ENCODE measurements around the gene LTBP3.

LTBP3 gene

DNA sequence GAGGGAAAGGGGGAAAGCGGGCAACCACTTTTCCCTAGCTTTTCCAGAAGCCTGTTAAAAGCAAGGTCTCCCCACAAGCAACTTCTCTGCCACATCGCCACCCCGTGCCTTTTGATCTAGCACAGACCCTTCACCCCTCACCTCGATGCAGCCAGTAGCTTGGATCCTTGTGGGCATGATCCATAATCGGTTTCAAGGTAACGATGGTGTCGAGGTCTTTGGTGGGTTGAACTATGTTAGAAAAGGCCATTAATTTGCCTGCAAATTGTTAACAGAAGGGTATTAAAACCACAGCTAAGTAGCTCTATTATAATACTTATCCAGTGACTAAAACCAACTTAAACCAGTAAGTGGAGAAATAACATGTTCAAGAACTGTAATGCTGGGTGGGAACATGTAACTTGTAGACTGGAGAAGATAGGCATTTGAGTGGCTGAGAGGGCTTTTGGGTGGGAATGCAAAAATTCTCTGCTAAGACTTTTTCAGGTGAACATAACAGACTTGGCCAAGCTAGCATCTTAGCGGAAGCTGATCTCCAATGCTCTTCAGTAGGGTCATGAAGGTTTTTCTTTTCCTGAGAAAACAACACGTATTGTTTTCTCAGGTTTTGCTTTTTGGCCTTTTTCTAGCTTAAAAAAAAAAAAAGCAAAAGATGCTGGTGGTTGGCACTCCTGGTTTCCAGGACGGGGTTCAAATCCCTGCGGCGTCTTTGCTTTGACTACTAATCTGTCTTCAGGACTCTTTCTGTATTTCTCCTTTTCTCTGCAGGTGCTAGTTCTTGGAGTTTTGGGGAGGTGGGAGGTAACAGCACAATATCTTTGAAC lies 52.5 kb downstream of the LTBP3 start:
- no peak overlapping the region for H4K8ac ChIP-seq (ENCODE audit: low read depth, low read length)
- H3K79me2 ChIP-seq (ENCODE audit: control insufficient read depth, insufficient read depth, low read length) = peaks cover 59% of the 10 kb centered on the region
- H3K27ac ChIP-seq (ENCODE audit: low read depth, low read length) = no peak overlapping the region
- no peak overlapping the region for H4K5ac ChIP-seq (ENCODE audit: low read length)
- H3K9ac ChIP-seq (ENCODE audit: low read length) = peak overlapping the region; percentile 23
- no peaks in the 10 kb centered on the region for H3K4me1 ChIP-seq (ENCODE audit: control insufficient read depth, low read depth, low read length)
- no peak overlapping the region for H2AK5ac ChIP-seq (ENCODE audit: low read length)
- H3K23ac ChIP-seq (ENCODE audit: low read length) = no peak overlapping the region
- H3K18ac ChIP-seq (ENCODE audit: low read length) = no peak overlapping the region
- peak overlapping the region; percentile 23 for H3K4me2 ChIP-seq (ENCODE audit: low read length)
- H3K27me3 ChIP-seq (ENCODE audit: insufficient read depth, low read length, poor library complexity) = no peaks in the 10 kb centered on the region
- no peak overlapping the region for H3K4me3 ChIP-seq (ENCODE audit: low read length)
- no peaks in the 10 kb centered on the region for H3K79me1 ChIP-seq (ENCODE audit: low read length)
- H2BK15ac ChIP-seq (replicated peaks; ENCODE audit: low read depth) = no peak overlapping the region
- no peak overlapping the region for H3K4ac ChIP-seq (ENCODE audit: low read depth, low read length)
- no peak overlapping the region for H2BK5ac ChIP-seq (ENCODE audit: low read length)
- H3K56ac ChIP-seq (ENCODE audit: low read length) = no peak overlapping the region
- WGBS (ENCODE audit: extremely low coverage, insufficient coverage, low lambda C conversion rate) = no CpG with 5 or more reads among the region's 12 CpGs
- H2BK120ac ChIP-seq (ENCODE audit: low read depth, low read length) = no peak overlapping the region
- peaks cover 19% of the 10 kb centered on the region for H3K36me3 ChIP-seq (ENCODE audit: control insufficient read depth, insufficient read depth, low read length)
- peak; percentile 22 for DNase-seq

DNA sequence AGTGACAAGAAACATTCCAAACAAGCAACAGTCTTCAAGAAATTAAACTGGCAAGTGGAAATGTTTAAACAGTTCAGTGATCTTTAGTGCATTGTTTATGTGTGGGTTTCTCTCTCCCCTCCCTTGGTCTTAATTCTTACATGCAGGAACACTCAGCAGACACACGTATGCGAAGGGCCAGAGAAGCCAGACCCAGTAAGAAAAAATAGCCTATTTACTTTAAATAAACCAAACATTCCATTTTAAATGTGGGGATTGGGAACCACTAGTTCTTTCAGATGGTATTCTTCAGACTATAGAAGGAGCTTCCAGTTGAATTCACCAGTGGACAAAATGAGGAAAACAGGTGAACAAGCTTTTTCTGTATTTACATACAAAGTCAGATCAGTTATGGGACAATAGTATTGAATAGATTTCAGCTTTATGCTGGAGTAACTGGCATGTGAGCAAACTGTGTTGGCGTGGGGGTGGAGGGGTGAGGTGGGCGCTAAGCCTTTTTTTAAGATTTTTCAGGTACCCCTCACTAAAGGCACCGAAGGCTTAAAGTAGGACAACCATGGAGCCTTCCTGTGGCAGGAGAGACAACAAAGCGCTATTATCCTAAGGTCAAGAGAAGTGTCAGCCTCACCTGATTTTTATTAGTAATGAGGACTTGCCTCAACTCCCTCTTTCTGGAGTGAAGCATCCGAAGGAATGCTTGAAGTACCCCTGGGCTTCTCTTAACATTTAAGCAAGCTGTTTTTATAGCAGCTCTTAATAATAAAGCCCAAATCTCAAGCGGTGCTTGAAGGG lies 53.3 kb downstream of the LTBP3 start:
- Histone ChIP-seq H3K79me1 (ENCODE audit: low read length) (no peaks in the 10 kb centered on the region), H3K79me2 (ENCODE audit: control insufficient read depth, insufficient read depth, low read length) (peaks cover 67% of the 10 kb centered on the region), H3K4me1 (ENCODE audit: control insufficient read depth, low read depth, low read length) (no peaks in the 10 kb centered on the region), H3K23ac (ENCODE audit: low read length) (no peak overlapping the region), H4K8ac (ENCODE audit: low read depth, low read length) (no peak overlapping the region), H3K4ac (ENCODE audit: low read depth, low read length) (no peak overlapping the region), H3K27ac (ENCODE audit: low read depth, low read length) (no peak overlapping the region), H3K56ac (ENCODE audit: low read length) (no peak overlapping the region), H3K4me3 (ENCODE audit: low read length) (no peak overlapping the region), H2BK5ac (ENCODE audit: low read length) (no peak overlapping the region), H2BK15ac (replicated peaks; ENCODE audit: low read depth) (no peak overlapping the region), H4K5ac (ENCODE audit: low read length) (no peak overlapping the region), H3K18ac (ENCODE audit: low read length) (no peak overlapping the region), H3K36me3 (ENCODE audit: control insufficient read depth, insufficient read depth, low read length) (peaks cover 19% of the 10 kb centered on the region), H3K9ac (ENCODE audit: low read length) (peak overlapping the region; percentile 21), H3K27me3 (ENCODE audit: insufficient read depth, low read length, poor library complexity) (no peaks in the 10 kb centered on the region), H3K4me2 (ENCODE audit: low read length) (peak overlapping the region; percentile 15), H2AK5ac (ENCODE audit: low read length) (no peak overlapping the region), H2BK120ac (ENCODE audit: low read depth, low read length) (no peak overlapping the region)
- no CpG with 5 or more reads among the region's 8 CpGs for WGBS (ENCODE audit: extremely low coverage, insufficient coverage, low lambda C conversion rate)
- peak; percentile 10 for DNase-seq

DNA sequence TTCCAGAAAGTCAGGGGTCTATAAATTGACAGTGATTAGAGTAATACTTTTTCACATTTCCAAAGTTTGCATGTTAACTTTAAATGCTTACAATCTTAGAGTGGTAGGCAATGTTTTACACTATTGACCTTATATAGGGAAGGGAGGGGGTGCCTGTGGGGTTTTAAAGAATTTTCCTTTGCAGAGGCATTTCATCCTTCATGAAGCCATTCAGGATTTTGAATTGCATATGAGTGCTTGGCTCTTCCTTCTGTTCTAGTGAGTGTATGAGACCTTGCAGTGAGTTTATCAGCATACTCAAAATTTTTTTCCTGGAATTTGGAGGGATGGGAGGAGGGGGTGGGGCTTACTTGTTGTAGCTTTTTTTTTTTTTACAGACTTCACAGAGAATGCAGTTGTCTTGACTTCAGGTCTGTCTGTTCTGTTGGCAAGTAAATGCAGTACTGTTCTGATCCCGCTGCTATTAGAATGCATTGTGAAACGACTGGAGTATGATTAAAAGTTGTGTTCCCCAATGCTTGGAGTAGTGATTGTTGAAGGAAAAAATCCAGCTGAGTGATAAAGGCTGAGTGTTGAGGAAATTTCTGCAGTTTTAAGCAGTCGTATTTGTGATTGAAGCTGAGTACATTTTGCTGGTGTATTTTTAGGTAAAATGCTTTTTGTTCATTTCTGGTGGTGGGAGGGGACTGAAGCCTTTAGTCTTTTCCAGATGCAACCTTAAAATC lies 54.0 kb downstream of the LTBP3 start:
- DNase-seq = peak; percentile 68
- no peak overlapping the region for H4K5ac ChIP-seq (ENCODE audit: low read length)
- no peaks in the 10 kb centered on the region for H3K79me1 ChIP-seq (ENCODE audit: low read length)
- no peak overlapping the region for H3K18ac ChIP-seq (ENCODE audit: low read length)
- peak overlapping the region; percentile 49 for H3K4me2 ChIP-seq (ENCODE audit: low read length)
- H2BK15ac ChIP-seq (replicated peaks; ENCODE audit: low read depth) = no peak overlapping the region
- H3K4me3 ChIP-seq (ENCODE audit: low read length) = peak overlapping the region; percentile 18
- no CpG with 5 or more reads among the region's 3 CpGs for WGBS (ENCODE audit: extremely low coverage, insufficient coverage, low lambda C conversion rate)
- no peak overlapping the region for H3K23ac ChIP-seq (ENCODE audit: low read length)
- H3K36me3 ChIP-seq (ENCODE audit: control insufficient read depth, insufficient read depth, low read length) = peaks cover 19% of the 10 kb centered on the region
- H4K8ac ChIP-seq (ENCODE audit: low read depth, low read length) = no peak overlapping the region
- H2BK5ac ChIP-seq (ENCODE audit: low read length) = no peak overlapping the region
- H3K9ac ChIP-seq (ENCODE audit: low read length) = peak overlapping the region; percentile 61
- no peak overlapping the region for H3K27ac ChIP-seq (ENCODE audit: low read depth, low read length)
- H2AK5ac ChIP-seq (ENCODE audit: low read length) = no peak overlapping the region
- H2BK120ac ChIP-seq (ENCODE audit: low read depth, low read length) = no peak overlapping the region
- H3K79me2 ChIP-seq (ENCODE audit: control insufficient read depth, insufficient read depth, low read length) = peaks cover 70% of the 10 kb centered on the region
- peak overlapping the region; percentile 43 for H3K56ac ChIP-seq (ENCODE audit: low read length)
- H3K4ac ChIP-seq (ENCODE audit: low read depth, low read length) = no peak overlapping the region
- no peaks in the 10 kb centered on the region for H3K27me3 ChIP-seq (ENCODE audit: insufficient read depth, low read length, poor library complexity)
- no peaks in the 10 kb centered on the region for H3K4me1 ChIP-seq (ENCODE audit: control insufficient read depth, low read depth, low read length)

DNA sequence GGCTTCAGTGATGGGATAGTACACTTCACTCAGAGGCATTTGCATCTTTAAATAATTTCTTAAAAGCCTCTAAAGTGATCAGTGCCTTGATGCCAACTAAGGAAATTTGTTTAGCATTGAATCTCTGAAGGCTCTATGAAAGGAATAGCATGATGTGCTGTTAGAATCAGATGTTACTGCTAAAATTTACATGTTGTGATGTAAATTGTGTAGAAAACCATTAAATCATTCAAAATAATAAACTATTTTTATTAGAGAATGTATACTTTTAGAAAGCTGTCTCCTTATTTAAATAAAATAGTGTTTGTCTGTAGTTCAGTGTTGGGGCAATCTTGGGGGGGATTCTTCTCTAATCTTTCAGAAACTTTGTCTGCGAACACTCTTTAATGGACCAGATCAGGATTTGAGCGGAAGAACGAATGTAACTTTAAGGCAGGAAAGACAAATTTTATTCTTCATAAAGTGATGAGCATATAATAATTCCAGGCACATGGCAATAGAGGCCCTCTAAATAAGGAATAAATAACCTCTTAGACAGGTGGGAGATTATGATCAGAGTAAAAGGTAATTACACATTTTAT lies 54.7 kb downstream of the LTBP3 start:
- no peak overlapping the region for H2BK5ac ChIP-seq (ENCODE audit: low read length)
- no CpG with 5 or more reads among the region's 3 CpGs for WGBS (ENCODE audit: extremely low coverage, insufficient coverage, low lambda C conversion rate)
- peak overlapping the region; percentile 76 for H3K9ac ChIP-seq (ENCODE audit: low read length)
- H4K5ac ChIP-seq (ENCODE audit: low read length) = no peak overlapping the region
- no peak overlapping the region for H2BK120ac ChIP-seq (ENCODE audit: low read depth, low read length)
- peaks cover 19% of the 10 kb centered on the region for H3K36me3 ChIP-seq (ENCODE audit: control insufficient read depth, insufficient read depth, low read length)
- H3K4me1 ChIP-seq (ENCODE audit: control insufficient read depth, low read depth, low read length) = peaks cover under 1% of the 10 kb centered on the region
- H3K4me3 ChIP-seq (ENCODE audit: low read length) = peak overlapping the region; percentile 74
- H3K79me1 ChIP-seq (ENCODE audit: low read length) = no peaks in the 10 kb centered on the region
- no peak for DNase-seq
- no peak overlapping the region for H3K4ac ChIP-seq (ENCODE audit: low read depth, low read length)
- H3K18ac ChIP-seq (ENCODE audit: low read length) = no peak overlapping the region
- H2AK5ac ChIP-seq (ENCODE audit: low read length) = no peak overlapping the region
- no peak overlapping the region for H4K8ac ChIP-seq (ENCODE audit: low read depth, low read length)
- H3K4me2 ChIP-seq (ENCODE audit: low read length) = peak overlapping the region; percentile 89
- H3K27me3 ChIP-seq (ENCODE audit: insufficient read depth, low read length, poor library complexity) = no peaks in the 10 kb centered on the region
- no peak overlapping the region for H3K23ac ChIP-seq (ENCODE audit: low read length)
- peaks cover 70% of the 10 kb centered on the region for H3K79me2 ChIP-seq (ENCODE audit: control insufficient read depth, insufficient read depth, low read length)
- H2BK15ac ChIP-seq (replicated peaks; ENCODE audit: low read depth) = no peak overlapping the region
- no peak overlapping the region for H3K56ac ChIP-seq (ENCODE audit: low read length)
- no peak overlapping the region for H3K27ac ChIP-seq (ENCODE audit: low read depth, low read length)

DNA sequence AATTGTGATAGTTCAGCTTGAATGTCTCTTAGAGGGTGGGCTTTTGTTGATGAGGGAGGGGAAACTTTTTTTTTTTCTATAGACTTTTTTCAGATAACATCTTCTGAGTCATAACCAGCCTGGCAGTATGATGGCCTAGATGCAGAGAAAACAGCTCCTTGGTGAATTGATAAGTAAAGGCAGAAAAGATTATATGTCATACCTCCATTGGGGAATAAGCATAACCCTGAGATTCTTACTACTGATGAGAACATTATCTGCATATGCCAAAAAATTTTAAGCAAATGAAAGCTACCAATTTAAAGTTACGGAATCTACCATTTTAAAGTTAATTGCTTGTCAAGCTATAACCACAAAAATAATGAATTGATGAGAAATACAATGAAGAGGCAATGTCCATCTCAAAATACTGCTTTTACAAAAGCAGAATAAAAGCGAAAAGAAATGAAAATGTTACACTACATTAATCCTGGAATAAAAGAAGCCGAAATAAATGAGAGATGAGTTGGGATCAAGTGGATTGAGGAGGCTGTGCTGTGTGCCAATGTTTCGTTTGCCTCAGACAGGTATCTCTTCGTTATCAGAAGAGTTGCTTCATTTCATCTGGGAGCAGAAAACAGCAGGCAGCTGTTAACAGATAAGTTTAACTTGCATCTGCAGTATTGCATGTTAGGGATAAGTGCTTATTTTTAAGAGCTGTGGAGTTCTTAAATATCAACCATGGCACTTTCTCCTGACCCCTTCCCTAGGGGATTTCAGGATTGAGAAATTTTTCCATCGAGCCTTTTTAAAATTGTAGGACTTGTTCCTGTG lies 55.4 kb downstream of the LTBP3 start:
- Histone ChIP-seq H4K5ac (ENCODE audit: low read length) (no peak overlapping the region), H3K56ac (ENCODE audit: low read length) (peak overlapping the region; percentile 63), H2BK15ac (replicated peaks; ENCODE audit: low read depth) (no peak overlapping the region), H3K79me1 (ENCODE audit: low read length) (peaks cover 1% of the 10 kb centered on the region), H3K27me3 (ENCODE audit: insufficient read depth, low read length, poor library complexity) (no peaks in the 10 kb centered on the region), H3K18ac (ENCODE audit: low read length) (no peak overlapping the region), H2BK5ac (ENCODE audit: low read length) (no peak overlapping the region), H3K79me2 (ENCODE audit: control insufficient read depth, insufficient read depth, low read length) (peaks cover 70% of the 10 kb centered on the region), H2AK5ac (ENCODE audit: low read length) (no peak overlapping the region), H3K4me1 (ENCODE audit: control insufficient read depth, low read depth, low read length) (peaks cover 3% of the 10 kb centered on the region), H3K9ac (ENCODE audit: low read length) (peak overlapping the region; percentile 76), H3K4me3 (ENCODE audit: low read length) (peak overlapping the region; percentile 74), H3K4me2 (ENCODE audit: low read length) (peak overlapping the region; percentile 89), H3K36me3 (ENCODE audit: control insufficient read depth, insufficient read depth, low read length) (peaks cover 19% of the 10 kb centered on the region), H3K4ac (ENCODE audit: low read depth, low read length) (no peak overlapping the region), H4K8ac (ENCODE audit: low read depth, low read length) (no peak overlapping the region), H3K23ac (ENCODE audit: low read length) (no peak overlapping the region), H3K27ac (ENCODE audit: low read depth, low read length) (no peak overlapping the region), H2BK120ac (ENCODE audit: low read depth, low read length) (no peak overlapping the region)
- DNase-seq = peak; percentile 57
- no CpG with 5 or more reads among the region's 6 CpGs for WGBS (ENCODE audit: extremely low coverage, insufficient coverage, low lambda C conversion rate)

All from mesendoderm (in vitro differentiated cells).